ENCODE results near the gene FOXP1. TPM values are rescaled to one million over a fixed set of nuclear protein-coding genes. Genes with fewer than 3 reads are reported as not detected.

Gene FOXP1
- total RNA-seq, 4 donors from 2014 or later, result 181 to 225 (median 205) TPM

GRCh38 chr3:71398157-71398836 is 185.2 kb downstream of the FOXP1 start:
- intact Hi-C loops (cut with DNase I), result no loop called here
- WGBS, result 59% methylated on average over 4 of the region's 4 CpGs
- H3K27me3 ChIP-seq, result no peaks in the 10 kb centered on the region
- H3K27ac ChIP-seq (replicated peaks in 1 of 4), result no peak overlapping the region
- H3K9me3 ChIP-seq, result no peaks in the 10 kb centered on the region
- TF ChIP-seq POLR2A (IDR thresholded peaks at IDR 0.05; ENCODE audit: low read depth) (no peak), EP300 (IDR thresholded peaks at IDR 0.05) (no peak), POLR2AphosphoS5 (IDR thresholded peaks at IDR 0.05) (no peak), CTCF (IDR thresholded peaks at IDR 0.05) (no peak)
- peaks cover 11 to 46% (median 41%) of the 10 kb centered on the region in 4 donors for H3K4me1 ChIP-seq
- H3K36me3 ChIP-seq, result no peaks in the 10 kb centered on the region
- DNase-seq (ENCODE audit: extremely low spot score), result no peak
- H3K4me3 ChIP-seq, result no peak overlapping the region

DNA sequence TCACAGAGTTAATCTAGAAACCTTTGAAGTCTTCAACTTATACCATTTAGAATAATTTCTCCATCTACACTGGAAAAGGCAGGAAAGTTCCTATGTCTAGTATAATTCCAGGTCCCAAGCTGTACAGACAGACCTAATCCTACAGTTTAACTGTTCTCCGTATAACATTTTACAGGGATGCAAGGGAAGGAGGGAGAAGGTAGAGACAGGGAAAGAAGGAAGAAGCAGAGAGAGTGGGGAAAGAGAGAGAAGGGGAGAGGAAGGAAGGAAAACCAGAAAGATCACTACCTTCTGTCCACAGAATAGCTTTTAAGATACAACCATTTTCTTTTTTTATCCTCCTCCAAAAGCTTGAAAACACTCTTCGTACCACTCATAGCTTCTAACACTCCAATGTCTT is 185.8 kb downstream of the FOXP1 start:
- Histone ChIP-seq H3K4me1 (peaks cover 11 to 41% (median 40%) of the 10 kb centered on the region in 4 donors), H3K27ac (replicated peaks in 1 of 4) (no peak overlapping the region), H3K4me3 (no peak overlapping the region), H3K27me3 (no peaks in the 10 kb centered on the region), H3K9me3 (no peaks in the 10 kb centered on the region), H3K36me3 (no peaks in the 10 kb centered on the region)
- WGBS, result 81% methylated on average over 2 of the region's 2 CpGs
- DNase-seq (ENCODE audit: extremely low spot score), result no peak
- TF ChIP-seq POLR2A (IDR thresholded peaks at IDR 0.05; ENCODE audit: low read depth) (no peak), CTCF (IDR thresholded peaks at IDR 0.05) (no peak), POLR2AphosphoS5 (IDR thresholded peaks at IDR 0.05) (no peak), EP300 (IDR thresholded peaks at IDR 0.05) (no peak)
- intact Hi-C loops (cut with DNase I), result no loop called here

- no peak for DNase-seq (ENCODE audit: extremely low spot score)
- Histone ChIP-seq H3K9me3 (no peaks in the 10 kb centered on the region), H3K27ac (replicated peaks in 1 of 4) (no peak overlapping the region), H3K4me1 (peaks cover 11 to 45% (median 44%) of the 10 kb centered on the region in 4 donors), H3K4me3 (no peak overlapping the region), H3K27me3 (no peaks in the 10 kb centered on the region), H3K36me3 (no peaks in the 10 kb centered on the region)
- WGBS, result 45% methylated on average over 5 of the region's 5 CpGs
- TF ChIP-seq EP300 (IDR thresholded peaks at IDR 0.05) (no peak), POLR2A (IDR thresholded peaks at IDR 0.05; ENCODE audit: low read depth) (no peak), CTCF (IDR thresholded peaks at IDR 0.05) (peak; percentile 49 to 70 (median 60)), POLR2AphosphoS5 (IDR thresholded peaks at IDR 0.05) (no peak)
- intact Hi-C loops (cut with DNase I), result no loop called here
These were observed 186.5 kb downstream of the FOXP1 start for GRCh38 chr3:71397046-71397445.

- TF ChIP-seq CTCF (IDR thresholded peaks at IDR 0.05) (no peak), EP300 (IDR thresholded peaks at IDR 0.05) (no peak), POLR2AphosphoS5 (IDR thresholded peaks at IDR 0.05) (no peak), POLR2A (IDR thresholded peaks at IDR 0.05; ENCODE audit: low read depth) (no peak)
- no peaks in the 10 kb centered on the region for H3K27me3 ChIP-seq
- H3K9me3 ChIP-seq, result no peaks in the 10 kb centered on the region
- no peak overlapping the region for H3K4me3 ChIP-seq
- no peak for DNase-seq (ENCODE audit: extremely low spot score)
- H3K36me3 ChIP-seq, result no peaks in the 10 kb centered on the region
- peaks cover 11 to 52% (median 48%) of the 10 kb centered on the region in 4 donors for H3K4me1 ChIP-seq
- intact Hi-C loops (cut with DNase I), result no loop called here
- WGBS, result 76% methylated on average over 7 of the region's 7 CpGs
- H3K27ac ChIP-seq (replicated peaks in 1 of 4), result no peak overlapping the region
These were observed 187.4 kb downstream of the FOXP1 start for GRCh38 chr3:71395927-71396695.

Data from esophagus muscularis mucosa (tissue), 4 donors.